ES-I3 (cell line): Measurements from ENCODE around the gene LRRK1.

ENCODE experiments used
- H3K36me3 ChIP-seq: 2 replicates; pipeline ENCODE4 v1.6.1; 2013; ENCODE audit warnings: mild to moderate bottlenecking, low read length, control low read depth, moderate library complexity; ENCODE audit not compliant: insufficient read depth
- H3K4me1 ChIP-seq: 2 replicates; pipeline ENCODE4 v1.6.1; 2013; ENCODE audit warnings: mild to moderate bottlenecking, control low read depth, low read length; ENCODE audit not compliant: insufficient read depth
- H3K9ac ChIP-seq: 2 replicates; pipeline ENCODE4 v1.6.1; 2013; ENCODE audit warnings: low read depth, mild to moderate bottlenecking, low read length, moderate library complexity
- H3K9me3 ChIP-seq: 2 replicates; pipeline ENCODE4 v1.6.1; 2013; ENCODE audit warnings: mild to moderate bottlenecking, low read length, moderate library complexity; ENCODE audit not compliant: control insufficient read depth, insufficient read depth

The LRRK1 gene

GRCh38 chr15:100897221-100898151, 21.7 kb upstream of the LRRK1 start:
- Histone ChIP-seq H3K9ac (no peak overlapping the region), H3K4me1 (no peaks in the 10 kb centered on the region; the same call in 1 of the 2 replicates), H3K36me3 (peaks cover 5% of the 10 kb centered on the region), H3K9me3 (no peaks in the 10 kb centered on the region)

GRCh38 chr15:100898152-100898490, 21.0 kb upstream of the LRRK1 start:
- no peaks in the 10 kb centered on the region; the same call in 1 of the 2 replicates for H3K4me1 ChIP-seq
- peaks cover 5% of the 10 kb centered on the region for H3K36me3 ChIP-seq
- H3K9ac ChIP-seq: no peak overlapping the region
- no peaks in the 10 kb centered on the region for H3K9me3 ChIP-seq

- no peak overlapping the region for H3K9ac ChIP-seq
- no peaks in the 10 kb centered on the region; the same call in 1 of the 2 replicates for H3K4me1 ChIP-seq
- peaks cover 5% of the 10 kb centered on the region for H3K36me3 ChIP-seq
- no peaks in the 10 kb centered on the region for H3K9me3 ChIP-seq
These were observed 20.3 kb upstream of the LRRK1 start for GRCh38 chr15:100898661-100899462.

GRCh38 chr15:100899601-100900000, 19.6 kb upstream of the LRRK1 start:
- Histone ChIP-seq H3K4me1 (no peaks in the 10 kb centered on the region; the same call in 1 of the 2 replicates), H3K9ac (no peak overlapping the region), H3K36me3 (peaks cover 5% of the 10 kb centered on the region), H3K9me3 (no peaks in the 10 kb centered on the region)

GRCh38 chr15:100900136-100900794, 18.9 kb upstream of the LRRK1 start:
- no peaks in the 10 kb centered on the region for H3K9me3 ChIP-seq
- H3K4me1 ChIP-seq: no peaks in the 10 kb centered on the region; the same call in 1 of the 2 replicates
- H3K36me3 ChIP-seq: peaks cover 5% of the 10 kb centered on the region
- no peak overlapping the region for H3K9ac ChIP-seq

GRCh38 chr15:100900795-100901169, 18.4 kb upstream of the LRRK1 start:
- Histone ChIP-seq H3K9me3 (no peaks in the 10 kb centered on the region), H3K36me3 (peaks cover 5% of the 10 kb centered on the region), H3K4me1 (no peaks in the 10 kb centered on the region; the same call in 1 of the 2 replicates), H3K9ac (no peak overlapping the region)

- Histone ChIP-seq H3K36me3 (peaks cover 5% of the 10 kb centered on the region), H3K9ac (no peak overlapping the region)
These were observed 17.9 kb upstream of the LRRK1 start for GRCh38 chr15:100901296-100901695.

GRCh38 chr15:100901702-100902435, 17.3 kb upstream of the LRRK1 start:
- Histone ChIP-seq H3K9ac (no peak overlapping the region), H3K36me3 (peaks cover 5% of the 10 kb centered on the region), H3K4me1 (no peaks in the 10 kb centered on the region; the same call in 1 of the 2 replicates), H3K9me3 (no peaks in the 10 kb centered on the region)

More at GRCh38 chr15:100901296-100901695, 17.9 kb upstream of the LRRK1 start:
- H3K4me1 ChIP-seq: no peaks in the 10 kb centered on the region; the same call in 1 of the 2 replicates
- no peaks in the 10 kb centered on the region for H3K9me3 ChIP-seq

GRCh38 chr15:100902436-100903167, 16.6 kb upstream of the LRRK1 start:
- Histone ChIP-seq H3K9me3 (no peaks in the 10 kb centered on the region), H3K4me1 (no peaks in the 10 kb centered on the region; the same call in 1 of the 2 replicates), H3K9ac (no peak overlapping the region), H3K36me3 (peaks cover 5% of the 10 kb centered on the region)

- Histone ChIP-seq H3K4me1 (no peaks in the 10 kb centered on the region; the same call in 1 of the 2 replicates), H3K36me3 (peaks cover 5% of the 10 kb centered on the region), H3K9me3 (no peaks in the 10 kb centered on the region), H3K9ac (no peak overlapping the region)
These were observed 16.0 kb upstream of the LRRK1 start for GRCh38 chr15:100903168-100903554.

- no peak overlapping the region for H3K9ac ChIP-seq
- no peaks in the 10 kb centered on the region for H3K9me3 ChIP-seq
- H3K36me3 ChIP-seq: peaks cover 5% of the 10 kb centered on the region; the same call in 1 of the 2 replicates
- no peaks in the 10 kb centered on the region for H3K4me1 ChIP-seq
These were observed 13.3 kb upstream of the LRRK1 start for GRCh38 chr15:100905850-100906249.

- no peaks in the 10 kb centered on the region for H3K4me1 ChIP-seq
These were observed 10.7 kb upstream of the LRRK1 start for GRCh38 chr15:100908466-100908865.

GRCh38 chr15:100909565-100909964, 9.6 kb upstream of the LRRK1 start:
- Histone ChIP-seq H3K36me3 (no peaks in the 10 kb centered on the region; the same call in 1 of the 2 replicates), H3K9ac (no peak overlapping the region), H3K9me3 (peaks cover 5% of the 10 kb centered on the region), H3K4me1 (no peaks in the 10 kb centered on the region)

More at GRCh38 chr15:100908466-100908865, 10.7 kb upstream of the LRRK1 start:
- Histone ChIP-seq H3K36me3 (no peaks in the 10 kb centered on the region; the same call in 1 of the 2 replicates), H3K9me3 (peaks cover 5% of the 10 kb centered on the region), H3K9ac (no peak overlapping the region)
